ENCODE measurements around the gene PWWP2B. TPM values are rescaled to one million over a fixed set of nuclear protein-coding genes. Genes with fewer than 3 reads are reported as not detected.

PWWP2B gene
- total RNA-seq, 2 donors from 2014 or later: 7.7 to 8.1 TPM

- no peak overlapping the region for H3K4me3 ChIP-seq
- peaks cover 0 to 55% of the 10 kb centered on the region in 2 donors for H3K4me1 ChIP-seq
- TF ChIP-seq CTCF (IDR thresholded peaks at IDR 0.05): no peak
- peak overlapping the region; percentile 48 to 82 for H3K27ac ChIP-seq
- no peaks in the 10 kb centered on the region for H3K9me3 ChIP-seq
- H3K27me3 ChIP-seq: no peaks in the 10 kb centered on the region
- peaks cover 4% of the 10 kb centered on the region for H3K36me3 ChIP-seq
- no peak for DNase-seq (ENCODE audit: low spot score)
Observed at GRCh38 chr10:132417957-132418441, 21.0 kb downstream of the PWWP2B start.

GRCh38 chr10:132418527-132419416 lies 21.8 kb downstream of the PWWP2B start:
- peaks cover 4% of the 10 kb centered on the region for H3K36me3 ChIP-seq
- no peak overlapping the region for H3K4me3 ChIP-seq
- no peak for DNase-seq (ENCODE audit: low spot score)
- H3K27ac ChIP-seq: peak overlapping the region; percentile 48 to 82
- peaks cover 0 to 50% of the 10 kb centered on the region in 2 donors for H3K4me1 ChIP-seq
- no peaks in the 10 kb centered on the region for H3K9me3 ChIP-seq
- H3K27me3 ChIP-seq: no peaks in the 10 kb centered on the region
- no peak for TF ChIP-seq CTCF (IDR thresholded peaks at IDR 0.05)

- Histone ChIP-seq H3K4me1 (peaks cover 0 to 47% of the 10 kb centered on the region in 2 donors), H3K9me3 (no peaks in the 10 kb centered on the region), H3K36me3 (peaks cover 4% of the 10 kb centered on the region), H3K4me3 (no peak overlapping the region), H3K27ac (peak overlapping the region; percentile 82 to 87), H3K27me3 (no peaks in the 10 kb centered on the region)
- no peak for DNase-seq (ENCODE audit: low spot score)
- TF ChIP-seq CTCF (IDR thresholded peaks at IDR 0.05): no peak
Observed at GRCh38 chr10:132419538-132420468, 22.8 kb downstream of the PWWP2B start.

GRCh38 chr10:132420469-132420980 lies 23.5 kb downstream of the PWWP2B start:
- H3K36me3 ChIP-seq: peaks cover 4% of the 10 kb centered on the region
- no peak for DNase-seq (ENCODE audit: low spot score)
- no peak overlapping the region for H3K4me3 ChIP-seq
- H3K27me3 ChIP-seq: no peaks in the 10 kb centered on the region
- H3K27ac ChIP-seq: peak overlapping the region; percentile 82 to 87
- H3K9me3 ChIP-seq: no peaks in the 10 kb centered on the region
- peaks cover 0 to 47% of the 10 kb centered on the region in 2 donors for H3K4me1 ChIP-seq
- no peak for TF ChIP-seq CTCF (IDR thresholded peaks at IDR 0.05)

GRCh38 chr10:132420981-132421846 lies 24.2 kb downstream of the PWWP2B start:
- no peak for TF ChIP-seq CTCF (IDR thresholded peaks at IDR 0.05)
- peak; percentile 71 for DNase-seq (ENCODE audit: low spot score)
- Histone ChIP-seq H3K9me3 (no peaks in the 10 kb centered on the region), H3K27ac (peak overlapping the region; percentile 82 to 87), H3K4me1 (peaks cover 0 to 47% of the 10 kb centered on the region in 2 donors), H3K36me3 (peaks cover 4% of the 10 kb centered on the region), H3K4me3 (peak overlapping the region; percentile 4 to 22), H3K27me3 (no peaks in the 10 kb centered on the region)

Measured in right atrium auricular region (tissue), 2 donors.